Bronchial epithelial cell (primary cell): Measurements from ENCODE around the gene SMIM28. TPM values are rescaled to one million over a fixed set of nuclear protein-coding genes. Genes with fewer than 3 reads are reported as not detected.

ENCODE experiments used
- DNase-seq: peaks from one replicate; pipeline ENCODE4 v3.0.0-alpha.2; 2010; ENCODE audit warnings: low read depth
- FAIRE-seq: peaks from 2 replicates; lab custom pipeline; 2011; peaks lifted over from hg19 to GRCh38; lab: Jason Lieb, UNC
- H3K27me3 ChIP-seq: 2 replicates; pipeline ENCODE4 v1.5.1; 2011; ENCODE audit warnings: low read length; ENCODE audit not compliant: control insufficient read depth, insufficient read depth
- H3K36me3 ChIP-seq: 2 replicates; pipeline ENCODE4 v1.5.1; 2011; ENCODE audit warnings: low read length; ENCODE audit not compliant: control insufficient read depth, insufficient read depth
- H3K4me3 ChIP-seq: 2 replicates; pipeline ENCODE4 v1.5.1; 2011; ENCODE audit warnings: mild to moderate bottlenecking, low read depth, low read length, control low read depth
- CTCF ChIP-seq: IDR thresholded peaks from 2 replicates; pipeline ENCODE4 v1.5.1; 2011; ENCODE audit warnings: mild to moderate bottlenecking, moderate library complexity, low read length, control low read depth, inconsistent platforms; ENCODE audit not compliant: insufficient read depth, severe bottlenecking
- total RNA-seq: library from RNA; depleted of rRNA; stranded (reverse); fragments of >200 nt; gene quantifications from 2 replicates; pipeline ENCODE4 v1.2.1, GENCODE V29; 2014

The SMIM28 gene
- total RNA-seq, 1 donor from 2014 or later: not detected

DNA sequence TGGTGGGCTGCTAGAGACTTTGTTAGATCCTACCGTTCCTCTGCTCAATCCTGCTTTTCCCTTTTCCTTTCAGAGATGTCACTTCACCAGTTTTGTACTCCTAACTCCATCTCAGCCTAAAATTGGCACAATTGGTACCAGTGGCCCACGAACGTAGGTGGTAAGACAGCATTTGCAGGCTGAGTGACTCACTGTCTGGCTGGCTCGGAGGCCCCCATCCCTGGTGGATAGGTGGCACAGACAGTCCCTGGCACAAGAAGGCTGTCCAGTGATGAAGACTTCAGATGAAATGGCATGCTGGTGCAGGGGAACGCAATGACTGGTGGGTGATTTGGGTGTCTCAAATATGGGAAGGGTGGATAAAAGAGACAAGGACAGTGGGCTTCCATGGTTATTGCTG, 37.4 kb downstream of the SMIM28 start:
- no peak overlapping the region for H3K4me3 ChIP-seq
- TF ChIP-seq CTCF: no peak
- no peaks in the 10 kb centered on the region for H3K27me3 ChIP-seq
- DNase-seq (no peak), FAIRE-seq (no peak)
- peaks cover 6% of the 10 kb centered on the region for H3K36me3 ChIP-seq

GRCh38 chr6:138416206-138416605, 38.5 kb downstream of the SMIM28 start:
- DNase-seq (no peak), FAIRE-seq (no peak)
- H3K36me3 ChIP-seq: peaks cover 6% of the 10 kb centered on the region
- no peak overlapping the region for H3K4me3 ChIP-seq
- no peaks in the 10 kb centered on the region for H3K27me3 ChIP-seq
- no peak for TF ChIP-seq CTCF

DNA sequence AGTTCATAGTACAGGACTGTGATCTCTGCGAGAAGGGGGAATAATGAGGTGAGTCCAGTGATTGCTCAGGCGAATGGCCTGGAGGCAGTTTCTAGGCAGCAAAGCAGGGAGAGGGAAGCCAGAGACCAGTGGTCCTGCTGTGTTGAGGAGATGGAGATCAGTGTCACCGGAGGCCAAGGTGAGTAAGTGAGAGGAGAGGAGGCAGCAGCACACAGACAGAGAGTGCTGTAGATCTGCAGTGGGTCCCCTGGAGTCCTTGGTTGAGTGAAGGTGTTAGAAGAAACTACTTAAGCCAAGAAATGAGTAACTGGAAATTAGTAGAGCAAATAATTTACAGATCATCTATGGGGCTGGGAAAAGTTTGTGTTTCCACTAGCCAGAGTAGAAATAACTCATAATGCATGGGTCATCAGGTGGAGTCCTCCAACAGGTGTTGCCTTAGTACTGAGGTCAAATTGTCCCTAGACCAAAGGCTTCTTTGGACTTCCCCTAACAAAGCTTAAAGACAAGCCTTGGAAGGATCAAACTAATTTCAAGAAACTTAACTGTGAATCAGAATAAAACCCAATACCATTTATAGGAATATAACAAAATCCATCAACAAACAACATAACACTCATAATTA, 39.9 kb downstream of the SMIM28 start:
- TF ChIP-seq CTCF: no peak
- DNase-seq: no peak
- H3K27me3 ChIP-seq: no peaks in the 10 kb centered on the region
- no peak for FAIRE-seq
- peaks cover 3% of the 10 kb centered on the region for H3K36me3 ChIP-seq
- H3K4me3 ChIP-seq: no peak overlapping the region

DNA sequence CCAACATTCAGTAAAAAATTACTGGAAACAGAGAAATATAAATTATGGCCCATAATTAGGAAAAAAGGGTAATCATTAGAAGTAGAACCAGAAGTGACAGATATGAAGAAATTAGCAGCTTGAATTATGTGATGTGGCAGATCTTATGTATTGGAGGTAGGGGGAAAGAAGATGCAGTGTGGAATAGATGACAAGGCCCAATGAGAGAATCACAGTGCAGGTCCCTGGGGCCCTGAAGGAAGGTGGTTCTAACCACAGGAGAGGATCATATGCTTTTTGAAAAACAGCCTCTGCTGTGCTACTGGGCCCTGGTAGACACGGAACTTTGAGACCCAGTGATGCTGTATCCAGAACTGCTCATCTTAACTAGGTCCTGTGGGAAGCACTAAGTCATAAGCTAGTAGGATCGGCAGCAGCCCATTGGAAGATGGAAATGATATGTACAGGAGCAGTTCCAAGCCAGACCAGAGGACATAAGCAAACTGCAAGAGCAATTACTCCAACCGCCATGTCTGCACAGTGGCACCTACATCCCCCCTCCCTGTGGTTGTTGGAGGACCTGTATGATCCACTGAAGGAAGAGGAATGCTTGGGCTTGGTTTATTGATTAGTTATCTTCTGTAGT, 40.5 kb downstream of the SMIM28 start:
- no peak for FAIRE-seq

DNA sequence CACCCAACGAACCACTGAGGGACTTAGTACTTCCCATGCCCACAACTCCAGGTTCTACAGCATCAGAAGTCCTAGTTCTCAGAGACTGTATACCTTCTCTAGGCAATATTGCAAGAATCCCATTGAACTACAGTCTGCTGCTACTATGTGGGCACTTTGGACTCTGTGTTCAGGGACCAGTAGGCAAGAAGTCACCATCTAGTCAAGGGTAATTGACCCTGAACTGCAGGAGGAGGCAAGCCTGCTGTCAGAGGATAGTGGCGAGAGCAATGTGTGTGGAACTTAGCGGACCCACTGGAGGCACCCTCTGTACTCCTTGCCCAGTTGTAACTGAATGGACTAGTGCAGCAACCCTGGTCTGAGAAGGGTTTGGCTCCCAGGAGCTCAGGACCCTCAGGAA, 42.1 kb downstream of the SMIM28 start:
- TF ChIP-seq CTCF: no peak
- FAIRE-seq (no peak), DNase-seq (no peak)
- H3K27me3 ChIP-seq: no peaks in the 10 kb centered on the region
- peaks cover 8% of the 10 kb centered on the region for H3K36me3 ChIP-seq
- H3K4me3 ChIP-seq: no peak overlapping the region

More for the DNA sequence above, 40.5 kb downstream of the SMIM28 start:
- no peak for TF ChIP-seq CTCF
- H3K27me3 ChIP-seq: no peaks in the 10 kb centered on the region
- DNase-seq: no peak
- H3K4me3 ChIP-seq: no peak overlapping the region
- peaks cover 3% of the 10 kb centered on the region for H3K36me3 ChIP-seq
